Stimulated activated CD4-positive, alpha-beta T cell treated with anti-CD3 and anti-CD28 coated beads, Interleukin-4, amount 100 ng/mL, for 48 hours (primary cell): ENCODE data around the gene GOLGA6L6.
"Not testable (repeated sequence)": the region's sequence is repeated elsewhere in the genome, so short reads cannot be mapped to it uniquely, and the experiment has no call there.

Experiments
- DNase-seq, 2 donors: peaks; one replicate each; pipeline ENCODE4 v3.0.0-alpha.2; 2020; ENCODE audit warnings: low read depth in 2 of 2

GOLGA6L6 gene, protein sequence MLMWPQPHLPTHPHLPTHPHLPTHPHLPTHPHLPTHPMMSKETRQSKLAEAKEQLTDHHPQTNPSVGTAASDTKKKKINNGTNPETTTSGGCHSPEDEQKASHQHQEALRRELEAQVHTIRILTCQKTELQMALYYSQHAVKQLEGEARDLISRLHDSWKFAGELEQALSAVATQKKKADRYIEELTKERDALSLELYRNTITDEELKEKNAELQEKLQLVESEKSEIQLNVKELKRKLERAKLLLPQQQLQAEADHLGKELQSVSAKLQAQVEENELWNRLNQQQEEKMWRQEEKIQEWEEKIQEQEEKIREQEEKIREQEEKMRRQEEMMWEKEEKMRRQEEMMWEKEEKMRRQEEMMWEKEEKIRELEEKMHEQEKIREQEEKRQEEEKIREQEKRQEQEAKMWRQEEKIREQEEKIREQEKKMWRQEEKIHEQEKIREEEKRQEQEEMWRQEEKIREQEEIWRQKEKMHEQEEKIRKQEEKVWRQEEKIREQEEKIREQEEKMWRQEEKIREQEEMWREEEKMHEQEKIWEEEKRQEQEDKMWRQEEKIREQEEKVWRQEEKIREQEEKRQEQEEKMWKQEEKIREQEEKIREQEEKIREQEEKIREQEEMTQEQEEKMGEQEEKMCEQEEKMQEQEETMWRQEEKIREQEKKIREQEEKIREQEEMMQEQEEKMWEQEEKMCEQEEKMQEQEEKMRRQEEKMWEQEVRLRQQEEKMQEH

DNA sequence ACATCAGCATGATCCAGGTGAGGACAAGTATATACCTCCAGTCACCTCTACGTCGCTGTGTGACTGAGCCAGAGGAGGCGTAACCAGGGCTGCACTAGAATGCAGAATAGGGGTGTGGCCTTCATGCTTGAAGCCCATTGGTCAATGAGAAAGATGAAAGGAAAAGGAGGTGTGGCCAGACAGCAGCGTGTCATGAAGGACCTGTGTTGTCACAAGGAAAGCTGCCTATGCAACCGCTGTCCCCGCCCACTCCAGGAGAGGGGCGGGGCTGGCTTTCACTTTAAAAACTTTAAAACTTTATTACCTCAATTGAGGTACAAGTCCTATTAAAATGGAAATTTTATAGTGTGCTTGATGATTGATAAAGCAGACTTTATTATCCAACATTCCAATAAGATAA, at the start of gene GOLGA6L6:
Gene GOLGA6L6, minus strand, starts transcription at position 101 of the 400 bp plus-strand sequence. Its CDS starts 91 bp downstream, at position 10.
- not testable (repeated sequence) for DNase-seq

DNA sequence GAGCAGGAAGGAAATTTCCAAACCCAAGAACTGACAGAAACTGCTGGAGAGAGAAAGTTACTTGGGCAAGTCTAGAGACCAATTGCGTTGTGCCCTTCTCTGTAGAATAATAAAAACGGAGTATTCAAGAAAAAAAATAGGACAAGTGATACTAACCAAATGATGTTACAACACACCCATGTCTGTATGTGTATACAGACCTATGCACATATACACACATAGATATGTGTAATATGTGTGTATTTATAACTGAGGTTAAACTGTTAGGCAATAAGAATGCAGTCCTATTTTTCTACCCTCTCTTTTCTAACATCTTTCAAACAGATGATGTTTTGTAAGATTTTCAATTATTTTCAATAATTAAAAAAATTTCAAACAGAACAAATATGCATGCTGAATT, 48.5 kb upstream of the GOLGA6L6 start:
- DNase-seq: not testable (repeated sequence)

DNA sequence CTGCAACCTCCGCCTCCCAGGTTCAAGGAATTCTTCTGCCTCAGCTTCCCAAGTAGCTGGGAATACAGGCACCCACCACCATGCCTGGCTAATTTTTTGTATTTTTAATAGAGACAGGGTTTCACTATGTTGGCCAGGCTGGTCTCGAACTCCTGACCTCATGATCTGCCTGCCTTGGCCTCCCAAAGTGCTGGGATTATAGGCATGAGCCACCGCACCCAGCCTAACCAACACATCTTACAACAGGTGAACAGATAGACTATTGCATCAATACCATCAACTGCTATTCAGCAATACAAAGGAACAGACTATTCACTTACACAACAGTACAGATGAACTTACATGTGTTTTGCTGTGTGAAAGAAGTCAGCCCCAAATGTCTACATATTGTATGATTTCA, 45.2 kb upstream of the GOLGA6L6 start:
- not testable (repeated sequence) for DNase-seq

DNA sequence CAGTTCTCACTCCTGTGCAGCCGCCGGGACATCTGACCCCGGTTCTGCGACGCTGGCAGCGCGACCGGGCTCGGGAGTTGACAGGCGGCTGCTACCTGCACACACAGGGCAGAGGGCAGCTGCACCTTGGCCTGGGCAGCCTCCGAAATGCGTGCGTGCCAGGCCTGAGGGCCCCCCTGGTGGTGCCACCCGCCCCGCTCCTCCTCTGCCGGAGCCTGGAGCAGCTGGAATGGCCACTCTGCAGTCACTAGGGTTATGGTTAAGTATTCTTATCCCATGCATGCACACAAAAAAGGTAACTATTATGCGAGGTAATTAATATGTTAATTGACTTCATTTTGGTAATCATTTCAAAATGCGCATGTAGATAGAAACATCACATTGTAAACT, 41.1 kb upstream of the GOLGA6L6 start:
- not testable (repeated sequence) for DNase-seq

DNA sequence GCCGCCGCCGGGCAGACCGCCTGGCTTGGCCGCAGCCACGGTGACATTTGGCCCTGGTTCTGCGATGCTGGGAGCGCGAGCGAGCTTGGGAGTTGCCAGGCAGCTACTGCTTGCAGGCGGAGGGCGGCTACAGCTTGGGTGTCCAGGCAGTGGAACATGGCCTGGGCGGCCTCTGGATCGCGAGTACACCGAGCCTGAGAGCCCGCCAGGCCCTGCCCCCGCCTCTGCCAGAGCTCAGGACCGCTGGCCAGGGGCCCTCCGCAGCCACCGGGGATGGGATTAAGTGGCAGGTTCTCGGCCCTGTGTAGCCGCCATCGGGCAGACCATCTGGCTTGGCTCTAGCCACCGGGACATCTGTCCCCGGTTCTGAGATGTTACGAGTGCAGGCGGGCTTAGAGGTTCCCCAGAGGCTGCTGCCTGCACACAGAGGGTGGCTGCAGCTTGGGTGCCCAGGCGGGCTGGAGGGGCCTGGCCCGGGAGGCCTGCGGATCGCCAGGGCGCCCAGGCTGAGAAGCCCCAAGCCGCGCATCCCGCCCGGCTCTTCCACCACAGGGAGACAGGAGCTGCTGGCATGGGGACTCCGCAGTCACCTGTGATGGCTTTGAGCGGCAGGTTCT, 40.6 kb upstream of the GOLGA6L6 start:
- not testable (repeated sequence) for DNase-seq

DNA sequence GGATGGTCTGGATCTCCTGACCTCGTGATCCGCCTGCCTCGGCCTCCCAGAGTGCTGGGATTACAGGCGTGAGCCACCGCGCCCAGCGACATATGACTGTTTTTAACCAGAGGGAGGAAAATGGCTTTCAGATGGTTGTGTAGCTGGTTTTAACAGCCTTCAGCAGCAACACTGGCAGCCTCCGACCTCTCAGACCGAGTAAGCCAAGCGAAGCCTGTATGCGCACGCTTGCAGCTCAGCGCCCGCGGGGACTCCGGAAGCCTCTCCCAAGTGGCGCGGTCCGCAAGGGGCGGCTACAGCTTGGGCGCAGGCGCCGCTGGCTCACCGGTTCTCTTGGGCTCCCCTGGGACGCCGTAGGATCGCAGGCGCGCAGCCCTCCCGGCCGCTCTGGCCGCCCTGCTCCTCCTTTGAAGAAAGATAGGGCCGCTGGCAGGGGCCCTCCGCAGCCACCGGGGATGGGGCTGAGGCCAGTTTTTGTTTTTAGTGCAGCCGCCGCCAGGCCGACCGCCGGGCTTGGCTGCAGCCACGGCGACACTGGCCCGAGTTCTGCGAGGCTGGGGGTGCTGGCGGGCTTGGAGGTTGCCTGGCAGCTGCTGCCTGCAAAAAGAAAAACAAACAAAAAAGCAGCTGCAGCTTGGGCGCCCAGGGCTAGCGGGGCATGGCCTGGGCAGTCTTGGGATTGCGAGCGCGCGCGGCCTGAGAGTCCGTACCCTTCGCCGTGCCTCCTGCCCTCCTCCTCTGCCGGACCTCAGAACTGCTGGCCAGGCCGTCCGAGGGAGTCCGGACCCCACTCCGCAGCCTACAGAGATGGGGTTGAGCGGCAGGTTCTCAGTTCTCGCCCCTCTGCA, 39.9 kb upstream of the GOLGA6L6 start:
- DNase-seq: not testable (repeated sequence)

DNA sequence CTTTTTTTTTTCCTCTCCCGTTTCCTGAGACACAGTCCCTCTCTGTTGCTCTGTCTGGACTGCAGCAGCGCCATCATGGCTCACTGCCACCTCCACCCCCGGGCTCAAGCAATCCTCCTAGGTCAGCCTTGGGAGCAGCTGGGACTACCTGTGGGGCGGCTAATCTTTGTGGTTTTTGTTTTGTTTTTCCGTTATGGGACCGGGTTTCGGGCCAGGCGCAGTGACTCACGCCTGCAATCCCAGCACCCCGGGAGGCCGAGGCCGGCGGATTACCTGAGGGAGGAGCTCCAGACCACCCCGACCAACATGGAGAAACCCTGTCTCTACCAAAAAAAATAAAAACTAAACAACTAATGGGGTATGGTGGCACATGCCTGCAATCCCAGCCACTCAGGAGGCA, 38.1 kb upstream of the GOLGA6L6 start:
- not testable (repeated sequence) for DNase-seq

DNA sequence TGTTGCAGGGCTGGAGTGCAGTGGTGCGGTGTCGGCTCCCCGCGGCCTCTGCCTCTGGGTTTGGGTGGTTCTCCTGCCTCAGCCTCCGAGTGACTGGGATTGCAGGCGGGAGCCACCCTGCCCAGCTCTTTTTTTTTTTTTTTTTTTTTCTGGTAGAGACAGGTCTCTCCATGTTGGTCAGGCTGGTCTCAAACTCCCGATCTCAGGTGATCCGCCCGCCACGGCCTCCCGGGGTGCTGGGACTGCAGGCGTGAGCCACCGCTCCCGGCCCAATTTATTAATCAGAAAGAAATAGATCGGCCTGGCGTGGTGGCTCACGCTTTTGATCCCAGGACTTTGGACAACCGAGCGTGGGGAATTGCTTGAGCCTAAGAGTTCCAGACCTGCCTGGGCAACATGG, 9.7 kb upstream of the GOLGA6L6 start:
- DNase-seq: not testable (repeated sequence)

DNA sequence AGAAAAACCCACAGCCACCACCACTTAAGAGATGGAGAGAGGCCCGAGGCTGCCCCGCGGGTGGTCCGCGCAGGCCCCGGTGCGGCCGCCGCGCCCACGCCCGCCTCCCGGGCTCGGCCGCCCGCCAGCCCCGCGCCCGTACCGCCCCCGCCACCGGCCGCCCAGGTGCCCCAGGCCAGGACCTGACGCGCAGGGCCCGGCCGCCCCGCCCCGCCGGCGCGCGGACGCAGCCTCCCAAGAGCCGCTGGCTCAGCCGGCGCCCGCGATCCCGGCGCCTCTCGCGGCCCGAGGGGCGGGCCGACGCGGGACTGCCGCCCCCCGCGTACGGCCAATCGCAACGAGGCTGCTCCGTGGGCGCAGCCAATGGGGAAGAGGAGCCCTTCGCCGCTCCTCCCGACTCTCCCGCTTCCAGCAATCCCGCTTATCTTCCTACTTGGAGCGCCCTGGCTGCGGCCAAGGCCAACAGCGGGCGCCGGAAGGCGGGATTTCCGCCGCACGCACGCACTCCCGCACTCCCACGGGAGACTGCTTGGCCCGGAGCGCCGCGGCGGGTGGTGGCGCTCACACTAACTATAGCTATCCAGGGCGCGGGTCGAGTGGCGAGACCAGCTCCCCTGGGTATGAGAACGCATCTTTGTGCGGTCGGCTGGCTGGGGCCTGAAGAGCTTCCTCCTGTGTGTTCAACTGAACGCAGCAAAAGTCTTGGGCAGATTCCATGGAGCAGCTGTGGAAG, 35.5 kb downstream of the GOLGA6L6 start:
- not testable (repeated sequence) for DNase-seq

DNA sequence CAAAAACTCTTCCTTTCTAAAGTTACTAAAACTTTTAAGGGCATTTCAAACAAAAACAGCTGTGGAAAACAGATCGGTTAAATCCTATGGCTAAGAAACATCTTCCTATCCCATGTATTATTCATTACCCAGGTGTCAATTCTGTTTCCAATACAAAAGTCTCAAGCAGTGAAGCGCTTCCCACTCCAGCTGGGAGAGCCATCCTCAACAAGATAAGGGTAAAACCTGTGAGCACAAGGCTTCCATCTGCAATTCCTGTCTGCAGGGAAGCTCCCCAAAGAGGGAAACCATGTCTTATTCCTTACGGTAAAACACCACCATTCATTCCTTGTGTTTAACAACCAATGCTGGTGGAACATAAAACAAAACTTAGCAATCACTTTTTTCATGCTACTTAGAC, 38.8 kb downstream of the GOLGA6L6 start:
- not testable (repeated sequence) for DNase-seq

DNA sequence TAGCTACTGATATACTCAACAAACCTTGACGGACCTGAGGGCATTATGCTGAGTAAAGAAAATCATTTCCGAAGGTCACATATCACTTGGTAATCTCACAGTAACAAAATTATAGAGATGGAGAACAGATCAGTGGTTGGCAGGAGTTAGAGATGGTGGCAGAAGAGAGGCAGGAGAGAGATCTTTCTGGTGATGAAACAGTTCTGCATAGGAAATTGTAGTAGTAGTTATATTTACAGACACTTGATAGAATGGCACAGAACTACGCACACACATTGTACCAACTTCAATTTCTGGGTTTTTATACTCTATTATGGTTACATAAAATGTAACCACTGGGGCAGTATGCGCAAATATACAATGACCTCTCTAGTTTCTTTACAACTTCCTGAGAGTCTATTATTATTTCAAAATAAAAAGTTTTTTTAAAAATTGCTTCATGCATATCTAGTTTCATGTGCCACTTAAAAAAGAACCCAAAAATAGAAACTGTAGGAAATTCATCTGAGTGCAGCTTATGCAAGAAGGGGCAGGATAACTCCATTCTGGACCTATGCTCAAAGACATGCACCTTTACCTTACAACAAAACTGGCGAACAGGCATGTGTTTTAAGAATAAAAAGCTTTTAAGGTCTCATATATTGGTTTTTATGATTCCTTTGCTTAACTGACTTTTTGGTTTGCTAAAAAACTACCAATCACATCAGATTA, 39.9 kb downstream of the GOLGA6L6 start:
- not testable (repeated sequence) for DNase-seq

DNA sequence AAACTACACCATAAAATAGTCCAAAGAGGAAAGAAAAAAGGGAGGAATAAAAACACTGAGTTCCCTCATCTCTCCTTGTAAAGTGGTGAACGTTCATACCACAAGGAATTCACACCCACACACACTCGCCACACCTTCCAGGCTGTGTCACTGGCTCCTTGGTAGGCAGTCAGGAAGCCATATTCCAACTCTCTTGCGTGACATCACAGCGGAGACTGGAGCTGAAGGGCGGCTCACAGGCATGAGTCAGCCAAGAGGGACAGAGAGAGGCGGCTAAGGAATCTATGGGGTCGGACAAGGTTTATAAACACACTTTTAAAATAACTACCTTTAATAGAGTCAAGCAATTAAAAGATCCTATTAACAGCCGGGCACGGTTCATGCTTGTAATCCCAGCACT, 43.8 kb downstream of the GOLGA6L6 start:
- DNase-seq: not testable (repeated sequence)

DNA sequence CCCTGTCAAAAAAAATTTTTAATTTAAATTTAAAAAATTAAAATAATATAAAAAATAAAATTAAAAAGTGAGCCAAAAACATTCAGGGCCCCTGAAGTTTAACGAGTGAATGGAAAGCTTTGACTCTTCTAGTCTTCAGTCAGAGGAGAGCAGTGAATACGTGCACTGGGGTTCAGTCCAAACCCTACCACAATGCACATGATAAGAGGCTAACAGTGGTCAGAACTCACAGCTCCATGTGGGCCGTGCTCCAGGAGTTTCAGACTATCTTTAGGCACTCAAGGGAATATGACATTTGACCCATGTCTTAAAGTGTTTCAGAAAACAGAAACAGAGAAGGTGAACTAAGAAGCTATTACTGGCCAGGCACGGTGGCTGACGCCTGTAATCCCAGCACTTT, 48.6 kb downstream of the GOLGA6L6 start:
- DNase-seq: not testable (repeated sequence)

DNA sequence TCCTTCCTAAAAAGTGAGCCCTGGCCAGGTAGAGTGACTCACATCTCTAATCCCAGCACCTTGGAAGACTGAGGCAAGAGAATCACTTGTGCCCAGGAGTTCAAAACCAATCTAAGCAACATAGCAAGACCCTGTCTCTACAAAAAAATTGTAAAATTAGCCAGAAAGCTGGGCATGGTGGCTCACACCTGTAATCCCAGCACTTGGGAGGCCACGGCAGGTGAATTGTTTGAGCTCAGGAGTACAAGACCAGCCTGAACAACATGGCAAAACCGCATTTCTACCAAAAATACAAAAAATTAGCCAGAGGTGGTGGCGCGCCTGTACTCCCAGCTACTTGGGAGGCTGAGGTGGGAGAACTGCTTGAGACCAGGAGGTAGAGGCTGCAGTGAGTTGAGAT, 49.0 kb downstream of the GOLGA6L6 start:
- DNase-seq: not testable (repeated sequence)

DNA sequence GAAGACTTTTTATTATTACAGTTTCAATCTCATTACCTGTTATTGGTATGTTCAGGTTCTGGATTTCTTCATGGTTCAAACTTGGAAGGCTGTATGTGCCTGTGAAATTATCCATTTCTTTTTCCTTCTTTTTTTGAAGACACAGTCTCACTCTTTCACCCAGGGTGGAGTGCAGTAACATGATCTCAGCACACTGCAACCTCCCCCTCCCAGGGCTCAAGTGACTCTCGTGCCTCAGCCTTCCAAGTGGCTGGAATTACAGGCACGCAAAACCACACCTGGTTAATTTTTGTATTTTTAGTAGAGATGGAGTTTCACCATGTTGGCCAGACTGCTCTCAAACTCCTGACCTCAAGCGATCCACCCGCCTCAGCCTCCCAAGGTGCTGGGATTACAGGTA, 52.3 kb downstream of the GOLGA6L6 start:
- not testable (repeated sequence) for DNase-seq
